ENCODE data around the gene MKNK2. TPM values are rescaled to one million over a fixed set of nuclear protein-coding genes. Genes with fewer than 3 reads are reported as not detected.

Gene MKNK2
- polyA plus RNA-seq, 1 of the 3 experiments (the other 2 are of a cell fraction), result 65.4 TPM

DNA sequence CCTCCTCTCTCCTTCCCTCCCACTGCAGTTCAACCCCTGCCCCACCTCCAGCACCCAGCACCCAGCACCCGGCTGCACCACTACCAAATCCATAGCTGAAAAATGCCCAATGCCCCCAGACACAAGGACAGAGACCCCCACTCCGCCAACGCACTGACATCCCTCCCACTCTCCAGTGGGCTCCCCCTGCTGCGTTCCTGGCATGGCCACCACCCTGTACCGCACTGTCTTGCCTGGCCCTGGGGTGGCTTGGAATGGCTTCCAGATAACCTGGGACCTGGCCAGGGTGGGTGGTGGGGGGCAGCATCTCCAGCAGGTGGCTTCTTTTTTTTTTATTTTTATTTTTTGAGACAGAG is 5.8 kb upstream of the MKNK2 start:
- POLR2A ChIA-PET, result no interaction called here

DNA sequence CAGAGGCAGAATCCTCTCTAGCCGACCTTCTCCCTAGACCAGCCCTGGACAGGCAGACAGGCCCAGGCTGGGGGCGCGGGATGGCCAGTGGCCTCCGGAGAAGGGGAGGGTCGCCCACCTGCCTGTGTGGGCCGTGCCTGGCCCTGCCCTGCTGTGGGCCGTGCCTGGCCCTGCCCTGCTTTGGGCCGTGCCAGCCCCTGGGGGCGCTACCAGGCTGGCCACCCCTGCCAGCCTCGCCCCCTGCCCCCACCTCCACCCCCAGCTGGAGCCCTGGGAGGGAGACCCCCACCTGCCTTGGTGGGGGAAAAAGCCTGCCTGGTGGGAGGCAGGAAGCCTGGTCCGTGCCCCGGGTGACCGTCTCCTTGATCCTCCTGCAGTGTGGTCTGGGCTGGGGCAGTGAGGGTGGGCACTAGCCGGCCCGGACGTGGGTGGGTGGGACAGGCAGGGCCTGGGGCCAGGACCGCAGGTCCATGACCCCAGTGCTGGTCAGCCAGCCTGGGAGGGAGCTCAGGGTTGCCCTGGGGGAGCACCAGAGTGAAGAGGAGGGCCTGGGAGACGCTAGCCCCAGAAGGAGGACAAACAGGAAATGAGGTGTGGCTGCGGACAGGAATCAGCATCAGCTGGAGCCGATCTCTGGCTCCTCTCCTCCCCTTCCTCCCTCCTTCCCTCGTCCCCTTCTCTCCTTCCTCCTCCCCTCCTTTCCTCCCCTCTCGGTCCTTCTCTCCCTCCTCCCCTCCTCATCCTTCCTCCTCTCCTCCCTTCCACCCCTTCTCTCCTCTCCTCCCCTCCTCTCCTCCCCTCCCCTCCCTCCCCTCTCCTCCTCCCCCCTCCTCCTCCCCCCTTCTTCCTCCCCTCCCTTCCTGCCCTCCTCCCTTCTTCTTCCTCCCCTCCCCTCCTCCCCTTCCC is 5.1 kb upstream of the MKNK2 start:
- H3K4me1 ChIP-seq (ENCODE audit: control insufficient read depth in 1 of 2, insufficient read depth in 2 of 2, low read depth in 1 of 2, low read length in 1 of 2), result peaks cover 31 to 55% of the 10 kb centered on the region in 2 experiments; a peak in 3 of 4 replicates
- H3K27ac ChIP-seq (ENCODE audit: low read depth in 2 of 2, low read length in 1 of 2), result peak overlapping the region; percentile 55 to 82
- H3K27me3 ChIP-seq (ENCODE audit: insufficient read depth), result no peaks in the 10 kb centered on the region
- no peaks in the 10 kb centered on the region for H3K36me3 ChIP-seq (replicated peaks in 1 of 2; ENCODE audit: control insufficient read depth in 1 of 2, insufficient read depth in 2 of 2, low read length in 1 of 2)
- peak; percentile 61 for DNase-seq
- H3K4me3 ChIP-seq (ENCODE audit: low read depth in 2 of 2, low read length in 1 of 2), result no peak overlapping the region
- peak overlapping the region; percentile 77; the same call in 1 of the 2 replicates for H3K4me2 ChIP-seq
- CTCF ChIA-PET, result interaction anchor here (0.6 to 1.8 kb wide), 4 partner anchors 14 to 694 kb away, joined by 3 to 6 read pairs (median 4); no protein-coding TSS in a partner anchor
- H3K79me2 ChIP-seq (ENCODE audit: insufficient read depth), result no peaks in the 10 kb centered on the region; the same call in 1 of the 2 replicates
- H3F3A ChIP-seq (replicated peaks; ENCODE audit: insufficient read depth), result peaks cover 22% of the 10 kb centered on the region
- no peaks in the 10 kb centered on the region for H3K9me3 ChIP-seq
- H4K20me1 ChIP-seq (ENCODE audit: insufficient read depth), result no peaks in the 10 kb centered on the region
- POLR2A ChIA-PET, result no interaction called here
- no peak overlapping the region for H2AFZ ChIP-seq (ENCODE audit: low read depth)
- H3K9ac ChIP-seq, result peak overlapping the region; percentile 44
- H3K9me2 ChIP-seq, result no peaks in the 10 kb centered on the region
- WGBS (ENCODE audit: low lambda C conversion rate), result 34% methylated on average over 9 of the region's 22 CpGs
- TF ChIP-seq JUND (IDR thresholded peaks at IDR 0.05) (no peak), TCF12 (IDR thresholded peaks at IDR 0.05) (no peak), NFIC (IDR thresholded peaks at IDR 0.05; ENCODE audit: borderline replicate concordance) (no peak), MXI1 (IDR thresholded peaks at IDR 0.05; ENCODE audit: low read depth, low read length) (no peak), RCOR1 (IDR thresholded peaks at IDR 0.05; ENCODE audit: low read length) (no peak), EP300 (IDR thresholded peaks at IDR 0.05; ENCODE audit: borderline replicate concordance in 1 of 2, low read depth in 1 of 2, low read length in 1 of 2) (no peak), POLR2AphosphoS5 (IDR thresholded peaks at IDR 0.05; ENCODE audit: low read depth, low read length) (peak; percentile 32; the same call in 1 of the 2 replicates), SMC3 (IDR thresholded peaks at IDR 0.05; ENCODE audit: low read depth, low read length) (no peak), FOXM1 (IDR thresholded peaks at IDR 0.05; ENCODE audit: low read depth) (no peak), RXRA (IDR thresholded peaks at IDR 0.05; ENCODE audit: borderline replicate concordance, low read depth) (no peak)
- TF ChIP-seq, protein P1, sequence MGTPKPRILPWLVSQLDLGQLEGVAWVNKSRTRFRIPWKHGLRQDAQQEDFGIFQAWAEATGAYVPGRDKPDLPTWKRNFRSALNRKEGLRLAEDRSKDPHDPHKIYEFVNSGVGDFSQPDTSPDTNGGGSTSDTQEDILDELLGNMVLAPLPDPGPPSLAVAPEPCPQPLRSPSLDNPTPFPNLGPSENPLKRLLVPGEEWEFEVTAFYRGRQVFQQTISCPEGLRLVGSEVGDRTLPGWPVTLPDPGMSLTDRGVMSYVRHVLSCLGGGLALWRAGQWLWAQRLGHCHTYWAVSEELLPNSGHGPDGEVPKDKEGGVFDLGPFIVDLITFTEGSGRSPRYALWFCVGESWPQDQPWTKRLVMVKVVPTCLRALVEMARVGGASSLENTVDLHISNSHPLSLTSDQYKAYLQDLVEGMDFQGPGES (IDR thresholded peaks at IDR 0.05; ENCODE audit: low read depth, low read length), result no peak
- TF ChIP-seq, protein P2, sequence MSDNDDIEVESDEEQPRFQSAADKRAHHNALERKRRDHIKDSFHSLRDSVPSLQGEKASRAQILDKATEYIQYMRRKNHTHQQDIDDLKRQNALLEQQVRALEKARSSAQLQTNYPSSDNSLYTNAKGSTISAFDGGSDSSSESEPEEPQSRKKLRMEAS (IDR thresholded peaks at IDR 0.05; ENCODE audit: low read depth), result no peak

More for the DNA sequence above, 5.8 kb upstream of the MKNK2 start:
- Histone ChIP-seq H3K36me3 (replicated peaks in 1 of 2; ENCODE audit: control insufficient read depth in 1 of 2, insufficient read depth in 2 of 2, low read length in 1 of 2) (no peaks in the 10 kb centered on the region), H3K4me2 (no peak overlapping the region), H4K20me1 (ENCODE audit: insufficient read depth) (no peaks in the 10 kb centered on the region), H3F3A (replicated peaks; ENCODE audit: insufficient read depth) (peaks cover 22% of the 10 kb centered on the region), H3K27me3 (ENCODE audit: insufficient read depth) (no peaks in the 10 kb centered on the region), H3K9me3 (no peaks in the 10 kb centered on the region), H3K4me1 (ENCODE audit: control insufficient read depth in 1 of 2, insufficient read depth in 2 of 2, low read depth in 1 of 2, low read length in 1 of 2) (peaks cover 29 to 50% of the 10 kb centered on the region in 2 experiments; a peak in 3 of 4 replicates), H3K27ac (ENCODE audit: low read depth in 2 of 2, low read length in 1 of 2) (peak overlapping the region in 1 of 2 experiments; percentile 34; a peak in 1 of 4 replicates), H3K4me3 (ENCODE audit: low read depth in 2 of 2, low read length in 1 of 2) (no peak overlapping the region), H3K9ac (no peak overlapping the region), H2AFZ (ENCODE audit: low read depth) (no peak overlapping the region), H3K79me2 (ENCODE audit: insufficient read depth) (no peaks in the 10 kb centered on the region; the same call in 1 of the 2 replicates), H3K9me2 (no peaks in the 10 kb centered on the region)
- WGBS (ENCODE audit: low lambda C conversion rate), result 88% methylated on average over 4 of the region's 5 CpGs
- DNase-seq, result no peak
- TF ChIP-seq, protein P3, sequence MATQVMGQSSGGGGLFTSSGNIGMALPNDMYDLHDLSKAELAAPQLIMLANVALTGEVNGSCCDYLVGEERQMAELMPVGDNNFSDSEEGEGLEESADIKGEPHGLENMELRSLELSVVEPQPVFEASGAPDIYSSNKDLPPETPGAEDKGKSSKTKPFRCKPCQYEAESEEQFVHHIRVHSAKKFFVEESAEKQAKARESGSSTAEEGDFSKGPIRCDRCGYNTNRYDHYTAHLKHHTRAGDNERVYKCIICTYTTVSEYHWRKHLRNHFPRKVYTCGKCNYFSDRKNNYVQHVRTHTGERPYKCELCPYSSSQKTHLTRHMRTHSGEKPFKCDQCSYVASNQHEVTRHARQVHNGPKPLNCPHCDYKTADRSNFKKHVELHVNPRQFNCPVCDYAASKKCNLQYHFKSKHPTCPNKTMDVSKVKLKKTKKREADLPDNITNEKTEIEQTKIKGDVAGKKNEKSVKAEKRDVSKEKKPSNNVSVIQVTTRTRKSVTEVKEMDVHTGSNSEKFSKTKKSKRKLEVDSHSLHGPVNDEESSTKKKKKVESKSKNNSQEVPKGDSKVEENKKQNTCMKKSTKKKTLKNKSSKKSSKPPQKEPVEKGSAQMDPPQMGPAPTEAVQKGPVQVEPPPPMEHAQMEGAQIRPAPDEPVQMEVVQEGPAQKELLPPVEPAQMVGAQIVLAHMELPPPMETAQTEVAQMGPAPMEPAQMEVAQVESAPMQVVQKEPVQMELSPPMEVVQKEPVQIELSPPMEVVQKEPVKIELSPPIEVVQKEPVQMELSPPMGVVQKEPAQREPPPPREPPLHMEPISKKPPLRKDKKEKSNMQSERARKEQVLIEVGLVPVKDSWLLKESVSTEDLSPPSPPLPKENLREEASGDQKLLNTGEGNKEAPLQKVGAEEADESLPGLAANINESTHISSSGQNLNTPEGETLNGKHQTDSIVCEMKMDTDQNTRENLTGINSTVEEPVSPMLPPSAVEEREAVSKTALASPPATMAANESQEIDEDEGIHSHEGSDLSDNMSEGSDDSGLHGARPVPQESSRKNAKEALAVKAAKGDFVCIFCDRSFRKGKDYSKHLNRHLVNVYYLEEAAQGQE (IDR thresholded peaks at IDR 0.05; ENCODE audit: low read depth, low read length), result no peak
- TF ChIP-seq, protein P4, sequence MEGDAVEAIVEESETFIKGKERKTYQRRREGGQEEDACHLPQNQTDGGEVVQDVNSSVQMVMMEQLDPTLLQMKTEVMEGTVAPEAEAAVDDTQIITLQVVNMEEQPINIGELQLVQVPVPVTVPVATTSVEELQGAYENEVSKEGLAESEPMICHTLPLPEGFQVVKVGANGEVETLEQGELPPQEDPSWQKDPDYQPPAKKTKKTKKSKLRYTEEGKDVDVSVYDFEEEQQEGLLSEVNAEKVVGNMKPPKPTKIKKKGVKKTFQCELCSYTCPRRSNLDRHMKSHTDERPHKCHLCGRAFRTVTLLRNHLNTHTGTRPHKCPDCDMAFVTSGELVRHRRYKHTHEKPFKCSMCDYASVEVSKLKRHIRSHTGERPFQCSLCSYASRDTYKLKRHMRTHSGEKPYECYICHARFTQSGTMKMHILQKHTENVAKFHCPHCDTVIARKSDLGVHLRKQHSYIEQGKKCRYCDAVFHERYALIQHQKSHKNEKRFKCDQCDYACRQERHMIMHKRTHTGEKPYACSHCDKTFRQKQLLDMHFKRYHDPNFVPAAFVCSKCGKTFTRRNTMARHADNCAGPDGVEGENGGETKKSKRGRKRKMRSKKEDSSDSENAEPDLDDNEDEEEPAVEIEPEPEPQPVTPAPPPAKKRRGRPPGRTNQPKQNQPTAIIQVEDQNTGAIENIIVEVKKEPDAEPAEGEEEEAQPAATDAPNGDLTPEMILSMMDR (IDR thresholded peaks at IDR 0.05), result no peak
- CTCF ChIA-PET, result interaction anchor here (1.0 to 1.8 kb wide), 2 partner anchors 13 to 38 kb away, joined by 6 read pairs; no protein-coding TSS in a partner anchor
